SK-MEL-5 (cell line): Measurements from ENCODE around the gene SHANK1. TPM values are rescaled to one million over a fixed set of nuclear protein-coding genes. Genes with fewer than 3 reads are reported as not detected.
A peak's percentile ranks its signal among the peaks of the same experiment; 100 is the strongest.

Source experiments
- DNase-seq: peaks from one replicate; pipeline ENCODE4 v3.0.0-alpha.2; 2016; ENCODE audit warnings: low read depth, low spot score
- in situ Hi-C: cut with HindIII; loops from 2 replicates; pipeline ENCODE4 v1.10.0; 2016; ENCODE audit warnings: low sequenced_read_pairs, high pct_unique_total_duplicates, low pct_unique_long_range_greater_than_20kb
- total RNA-seq: library from RNA; depleted of rRNA; stranded (reverse); fragments of >200 nt; shearing (Covaris generic); gene quantifications from 2 replicates; pipeline ENCODE4 v1.2.3, GENCODE V29; 2014

Gene SHANK1
- total RNA-seq, 1 experiment from 2014 or later: 0.48 TPM

- peak; percentile 54 for DNase-seq
- in situ Hi-C loops: no loop called here
Measured at GRCh38 chr19:50669302-50670101, 50.1 kb downstream of the SHANK1 start.

- no peak for DNase-seq
- in situ Hi-C loops: no loop called here
Measured at GRCh38 chr19:50668879-50669278, 50.7 kb downstream of the SHANK1 start.

- no peak for DNase-seq
- in situ Hi-C loops: no loop called here
Measured at GRCh38 chr19:50668416-50668815, 51.2 kb downstream of the SHANK1 start.

- in situ Hi-C loops: no loop called here
- no peak for DNase-seq
Measured at GRCh38 chr19:50667759-50668231, 51.8 kb downstream of the SHANK1 start.

- in situ Hi-C loops: no loop called here
Measured at GRCh38 chr19:50667177-50667758, 52.3 kb downstream of the SHANK1 start.

GRCh38 chr19:50666346-50667176, 53.0 kb downstream of the SHANK1 start:
- DNase-seq: no peak
- in situ Hi-C loops: no loop called here

More at GRCh38 chr19:50667177-50667758, 52.3 kb downstream of the SHANK1 start:
- DNase-seq: no peak

- no peak for DNase-seq
- in situ Hi-C loops: no loop called here
Measured at GRCh38 chr19:50664204-50664603, 55.4 kb downstream of the SHANK1 start.

- peak; percentile 54 for DNase-seq
- in situ Hi-C loops: no loop called here
Measured at GRCh38 chr19:50663482-50663790, 56.2 kb downstream of the SHANK1 start.

- in situ Hi-C loops: no loop called here
Measured at GRCh38 chr19:50662651-50663481, 56.7 kb downstream of the SHANK1 start.

GRCh38 chr19:50661766-50662650, 57.6 kb downstream of the SHANK1 start:
- no peak for DNase-seq
- in situ Hi-C loops: no loop called here

More at GRCh38 chr19:50662651-50663481, 56.7 kb downstream of the SHANK1 start:
- no peak for DNase-seq

GRCh38 chr19:50661023-50661422, 58.6 kb downstream of the SHANK1 start:
- DNase-seq: no peak
- in situ Hi-C loops: no loop called here

- in situ Hi-C loops: no loop called here
- no peak for DNase-seq
Measured at GRCh38 chr19:50660088-50660366, 59.6 kb downstream of the SHANK1 start.

GRCh38 chr19:50659318-50660087, 60.1 kb downstream of the SHANK1 start:
- no peak for DNase-seq
- in situ Hi-C loops: no loop called here

- peak; percentile 88 for DNase-seq
- in situ Hi-C loops: no loop called here
Measured at GRCh38 chr19:50658441-50659317, 60.9 kb downstream of the SHANK1 start.

GRCh38 chr19:50657712-50658440, 61.7 kb downstream of the SHANK1 start:
- in situ Hi-C loops: no loop called here
- peak; percentile 99 for DNase-seq
